GM10248 (cell line): ENCODE measurements around the gene SLIT1.

ENCODE experiments used
- CTCF ChIA-PET: fragments of 300-600 bp; sonication (Branson Sonifier 250); formaldehyde crosslinking; extraction: SDS; loops from one replicate; lab custom pipeline; 2021; ENCODE audit warnings: antibody characterized with exemption; lab: Yijun Ruan, JAX
- POLR2A ChIA-PET: fragments of 350-650 bp; sonication (Branson Sonifier 250); formaldehyde crosslinking; extraction: SDS; loops from one replicate; lab custom pipeline; 2020; ENCODE audit warnings: antibody characterized with exemption; lab: Yijun Ruan, JAX
- DNase-seq: peaks from one replicate; pipeline ENCODE4 v3.0.0; 2012; ENCODE audit errors: extremely low spot score
- TF ChIP-seq, protein P1 (sequence below): IDR thresholded peaks from 2 replicates; pipeline ENCODE4 v1.5.1; 2012; ENCODE audit warnings: mild to moderate bottlenecking, low read depth; ENCODE audit errors: extremely low read depth, missing control alignments, control extremely low read depth

SLIT1 gene

DNA sequence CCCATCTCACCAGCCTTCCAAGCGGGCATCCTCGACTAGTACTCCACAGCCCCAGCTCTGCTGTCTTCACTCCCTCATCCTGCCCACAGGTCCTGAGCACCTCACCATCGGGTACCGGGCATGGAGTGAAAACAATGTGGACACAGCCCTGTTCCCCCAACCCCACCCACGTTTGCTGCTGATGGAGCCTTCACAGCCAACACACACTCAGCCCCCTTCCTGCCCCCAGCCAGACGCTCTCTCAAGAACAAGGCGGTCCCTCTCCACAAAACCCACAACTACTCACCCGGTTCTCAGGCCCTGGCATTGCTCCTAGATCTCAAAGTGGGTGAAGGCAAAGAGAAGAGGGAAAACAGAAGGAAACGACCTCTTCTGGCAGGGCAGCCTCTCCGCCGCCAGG is 56.1 kb downstream of the SLIT1 start:
- no peak for DNase-seq
- ChIA-PET CTCF (interaction anchor here (1.4 kb wide), 1 partner anchor 12 kb away, joined by 3 read pairs; no protein-coding TSS in a partner anchor), POLR2A (no interaction called here)
- TF ChIP-seq, protein P1, sequence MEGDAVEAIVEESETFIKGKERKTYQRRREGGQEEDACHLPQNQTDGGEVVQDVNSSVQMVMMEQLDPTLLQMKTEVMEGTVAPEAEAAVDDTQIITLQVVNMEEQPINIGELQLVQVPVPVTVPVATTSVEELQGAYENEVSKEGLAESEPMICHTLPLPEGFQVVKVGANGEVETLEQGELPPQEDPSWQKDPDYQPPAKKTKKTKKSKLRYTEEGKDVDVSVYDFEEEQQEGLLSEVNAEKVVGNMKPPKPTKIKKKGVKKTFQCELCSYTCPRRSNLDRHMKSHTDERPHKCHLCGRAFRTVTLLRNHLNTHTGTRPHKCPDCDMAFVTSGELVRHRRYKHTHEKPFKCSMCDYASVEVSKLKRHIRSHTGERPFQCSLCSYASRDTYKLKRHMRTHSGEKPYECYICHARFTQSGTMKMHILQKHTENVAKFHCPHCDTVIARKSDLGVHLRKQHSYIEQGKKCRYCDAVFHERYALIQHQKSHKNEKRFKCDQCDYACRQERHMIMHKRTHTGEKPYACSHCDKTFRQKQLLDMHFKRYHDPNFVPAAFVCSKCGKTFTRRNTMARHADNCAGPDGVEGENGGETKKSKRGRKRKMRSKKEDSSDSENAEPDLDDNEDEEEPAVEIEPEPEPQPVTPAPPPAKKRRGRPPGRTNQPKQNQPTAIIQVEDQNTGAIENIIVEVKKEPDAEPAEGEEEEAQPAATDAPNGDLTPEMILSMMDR = no peak

DNA sequence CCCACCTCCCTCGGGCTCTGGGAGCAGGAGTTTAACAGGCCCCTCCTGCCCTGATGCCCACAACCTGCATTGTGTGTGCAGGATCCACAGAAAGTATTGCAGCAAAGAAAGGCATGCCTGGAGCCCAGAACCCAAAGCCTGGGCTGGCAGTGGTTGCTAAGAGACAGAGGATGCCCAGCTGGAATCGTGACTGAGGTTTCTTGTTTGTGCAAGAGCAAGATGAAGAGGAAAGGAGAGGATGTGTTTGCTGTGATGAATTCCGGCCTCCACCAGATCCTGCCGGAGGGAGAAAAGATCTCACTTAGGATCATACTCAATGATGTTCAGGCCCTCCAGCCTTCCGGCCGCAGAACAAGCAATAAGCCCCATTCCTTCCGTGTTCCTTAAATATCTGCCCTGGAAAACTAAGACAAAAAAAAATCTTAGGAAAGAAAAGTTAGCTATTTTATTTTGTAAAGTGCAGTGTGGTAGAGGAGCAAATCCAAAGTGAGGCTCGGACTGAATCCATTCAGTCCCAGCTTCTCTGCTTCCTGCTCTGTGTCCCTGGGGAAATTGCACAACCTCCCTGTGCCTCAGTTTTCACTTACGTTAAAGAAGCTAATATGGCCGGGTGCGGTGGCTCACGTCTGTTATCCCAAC is 57.1 kb downstream of the SLIT1 start:
- TF ChIP-seq, protein P1 = no peak
- POLR2A ChIA-PET = no interaction called here
- CTCF ChIA-PET = interaction anchor here (1.4 to 2.2 kb wide), 4 partner anchors 11 to 104 kb away, joined by 3 to 6 read pairs (median 4); no protein-coding TSS in a partner anchor
- DNase-seq = no peak

DNA sequence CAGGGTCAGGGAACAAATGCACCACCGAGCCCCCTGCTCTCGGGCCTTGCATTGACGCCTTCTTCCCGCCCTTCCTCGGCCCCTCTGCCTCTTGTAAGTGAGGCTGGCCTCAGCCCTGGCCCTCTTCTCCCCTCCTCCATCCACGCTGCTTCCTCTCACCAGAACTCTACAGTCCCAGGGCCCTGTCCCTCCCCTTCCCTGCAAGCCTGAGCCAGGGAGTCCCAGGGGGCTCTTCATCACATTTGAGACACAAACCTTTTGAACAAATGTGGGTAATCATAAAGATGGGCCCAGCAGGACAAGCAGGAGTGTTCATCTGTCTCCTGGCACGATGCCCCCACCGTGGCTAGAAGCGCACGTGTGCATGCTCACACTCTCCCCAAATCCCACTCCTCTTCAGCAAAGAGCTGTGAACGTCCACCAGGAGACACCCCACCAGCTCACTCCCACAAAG is 57.7 kb downstream of the SLIT1 start:
- CTCF ChIA-PET = interaction anchor here (1.4 to 2.2 kb wide), 4 partner anchors 10 to 103 kb away, joined by 3 to 6 read pairs (median 4); no protein-coding TSS in a partner anchor
- TF ChIP-seq, protein P1 = no peak
- DNase-seq = no peak
- POLR2A ChIA-PET = no interaction called here

GRCh38 chr10:97127509-97127908 is 58.2 kb downstream of the SLIT1 start:
- CTCF ChIA-PET = interaction anchor here (0.7 to 2.2 kb wide), 3 partner anchors 15 to 55 kb away, joined by 3 to 6 read pairs (median 3); no protein-coding TSS in a partner anchor
- TF ChIP-seq, protein P1 = no peak
- POLR2A ChIA-PET = no interaction called here
- no peak for DNase-seq

DNA sequence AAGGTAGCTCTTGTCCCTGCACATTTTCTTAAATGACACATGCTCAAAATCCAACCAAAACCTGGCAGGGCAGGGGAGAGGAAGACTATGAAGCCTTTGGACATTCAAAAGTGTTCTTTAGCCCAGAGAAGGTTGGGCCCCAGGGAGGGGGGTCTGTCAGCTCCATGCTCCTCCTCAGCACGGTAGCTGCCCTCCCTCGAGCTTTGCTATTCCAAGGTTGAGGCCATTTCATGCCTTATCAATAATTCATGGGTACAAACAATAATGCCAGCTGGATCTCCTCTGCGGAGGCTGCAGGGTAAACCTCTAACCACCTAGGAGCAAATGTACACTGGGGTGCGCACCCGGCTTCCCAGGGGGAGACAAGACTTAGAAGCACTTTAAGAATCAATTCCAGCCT is 61.5 kb downstream of the SLIT1 start:
- ChIA-PET CTCF (interaction anchor here (1.1 to 3.1 kb wide), 6 partner anchors 34 to 87 kb away, joined by 3 to 10 read pairs (median 4); no protein-coding TSS in a partner anchor), POLR2A (no interaction called here)
- no peak for DNase-seq
- TF ChIP-seq, protein P1 = no peak

DNA sequence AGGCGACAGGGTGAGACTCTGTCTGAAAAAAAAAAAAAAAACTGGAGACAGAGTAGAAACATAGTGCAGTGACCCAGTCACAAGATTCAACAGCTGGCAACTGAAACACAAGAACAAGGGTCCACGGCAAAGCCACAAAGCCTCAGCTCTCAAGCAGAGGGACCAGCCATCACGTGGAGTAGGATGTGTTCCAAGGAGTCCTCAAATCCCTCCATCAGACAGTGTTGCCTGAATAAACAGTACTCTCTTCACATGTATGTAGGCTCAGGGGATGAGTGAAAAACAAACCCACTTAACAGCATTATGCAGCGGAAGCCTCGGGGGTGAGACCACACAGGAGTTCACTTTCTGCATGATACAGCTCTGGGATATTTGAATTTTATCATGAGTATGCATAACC is 62.0 kb downstream of the SLIT1 start:
- TF ChIP-seq, protein P1 = no peak
- ChIA-PET POLR2A (no interaction called here), CTCF (interaction anchor here (1.1 to 3.1 kb wide), 6 partner anchors 33 to 87 kb away, joined by 3 to 10 read pairs (median 4); no protein-coding TSS in a partner anchor)
- DNase-seq = no peak
